ENCODE results near the gene SLC16A4.
"Not testable (repeated sequence)": the region's sequence is repeated elsewhere in the genome, so short reads cannot be mapped to it uniquely, and the experiment has no call there.

SLC16A4 gene

DNA sequence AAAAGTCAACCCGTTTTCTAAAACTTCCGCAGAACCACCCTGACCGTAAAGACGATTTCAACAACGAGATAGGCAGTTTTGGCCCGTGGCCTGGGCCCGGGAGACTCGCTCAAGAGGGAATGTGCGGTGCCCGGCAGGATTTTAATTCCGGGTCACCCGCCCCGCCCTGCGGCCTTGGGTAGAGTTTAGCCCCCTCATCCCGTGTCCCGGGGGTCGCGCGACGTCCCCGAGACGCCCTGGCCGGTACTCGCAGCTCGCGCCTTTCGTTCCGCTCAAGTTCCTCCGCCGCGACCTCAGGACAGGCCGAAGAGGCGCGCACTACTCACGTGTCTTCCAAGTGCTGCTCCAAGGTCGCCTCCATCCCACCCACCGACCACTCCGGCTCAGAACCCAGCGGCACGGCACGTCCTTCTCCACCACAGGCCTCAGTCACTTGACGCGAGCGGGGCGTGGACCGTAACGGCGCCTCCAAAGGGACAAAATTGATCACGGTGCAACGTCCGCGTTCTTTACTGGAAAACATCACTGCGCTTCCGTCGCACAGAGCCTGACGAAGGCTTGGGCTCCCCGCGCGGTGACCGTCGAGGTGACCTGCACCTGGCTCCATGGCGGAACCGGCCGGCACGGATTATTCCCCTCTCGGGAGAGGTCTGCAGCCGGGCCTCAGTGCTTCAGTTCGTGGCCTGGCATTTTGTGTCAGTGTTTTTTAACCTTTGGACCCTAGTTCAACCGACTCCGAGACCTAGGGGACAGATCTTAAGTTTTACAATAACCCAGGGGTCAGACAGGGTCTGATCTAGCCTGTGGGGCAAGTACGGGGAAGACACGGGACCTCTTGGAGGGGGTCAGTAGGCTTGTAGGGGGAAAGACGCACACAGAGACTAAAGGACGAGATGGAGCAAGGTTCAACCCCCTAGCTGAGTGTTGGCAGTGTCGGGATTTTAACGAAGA lies 16.7 kb upstream of the SLC16A4 start, which contains the start of gene LAMTOR5:
Gene LAMTOR5 (minus strand): TSS at position 435 of the 951 bp plus-strand sequence. CDS start 74 bp downstream, at position 361.
- Histone ChIP-seq H3K9ac (ENCODE audit: low read depth, low read length) (peak within 1 kb of the TSS; percentile 99), H3K36me3 (ENCODE audit: insufficient read depth, low read depth, low read length) (peaks cover 32% of the 10 kb centered on the region), H3K4me1 (ENCODE audit: insufficient read depth, low read length) (no peaks in the 10 kb centered on the region), H3K9me3 (ENCODE audit: insufficient read depth, low read depth, low read length) (no peaks in the 10 kb centered on the region), H3K27ac (ENCODE audit: low read length) (peak within 1 kb of the TSS; percentile 89), H3K27me3 (ENCODE audit: insufficient read depth, low read length) (no peaks in the 10 kb centered on the region), H3K4me3 (ENCODE audit: low read length) (peak within 1 kb of the TSS; percentile 99)

DNA sequence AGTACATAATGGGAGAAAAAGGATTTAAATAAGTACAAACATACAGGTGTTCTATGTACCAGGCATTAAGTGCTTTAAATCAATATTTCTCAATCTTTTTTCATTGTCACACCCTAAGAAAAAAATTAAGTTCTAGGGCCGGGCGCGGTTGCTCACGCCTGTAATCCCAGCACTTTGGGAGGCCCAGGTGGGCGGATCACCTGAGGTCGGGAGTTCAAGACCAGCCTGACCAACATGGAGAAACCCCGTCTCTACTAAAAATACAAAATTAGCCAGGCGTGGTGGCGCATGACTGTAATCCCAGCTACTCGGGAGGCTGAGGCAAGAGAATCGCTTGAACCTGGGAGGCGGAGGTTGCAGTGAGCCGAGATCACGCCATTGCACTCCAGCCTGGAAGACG lies 15.6 kb upstream of the SLC16A4 start:
- not testable (repeated sequence) for H3K9me3 ChIP-seq (ENCODE audit: insufficient read depth, low read depth, low read length); H3K27ac ChIP-seq (ENCODE audit: low read length); H3K27me3 ChIP-seq (ENCODE audit: insufficient read depth, low read length); H3K4me1 ChIP-seq (ENCODE audit: insufficient read depth, low read length)
- H3K9ac ChIP-seq (ENCODE audit: low read depth, low read length): peak overlapping the region; percentile 99; the same call in 1 of the 2 replicates
- peaks cover 44% of the 10 kb centered on the region for H3K36me3 ChIP-seq (ENCODE audit: insufficient read depth, low read depth, low read length)
- H3K4me3 ChIP-seq (ENCODE audit: low read length): peak overlapping the region; percentile 99

DNA sequence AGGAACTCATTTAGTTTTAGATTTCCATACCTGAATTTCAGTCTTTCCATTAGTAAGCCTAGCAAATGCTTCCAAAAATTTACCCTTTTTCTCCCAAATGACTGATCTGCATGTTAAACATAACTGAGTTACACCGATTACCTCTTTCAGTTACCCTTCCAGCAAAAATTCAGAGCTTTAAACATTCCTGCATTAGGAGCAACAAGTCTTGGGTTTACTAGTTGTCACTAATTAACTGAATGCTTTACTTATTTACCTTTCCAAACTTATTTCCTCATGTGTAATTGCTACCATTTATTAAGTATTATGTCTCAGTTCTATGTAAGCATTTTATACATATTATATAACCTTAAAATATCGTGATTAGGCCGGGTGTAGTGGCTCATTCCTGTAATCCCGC lies 13.6 kb upstream of the SLC16A4 start:
- Histone ChIP-seq H3K4me1 (ENCODE audit: insufficient read depth, low read length) (no peaks in the 10 kb centered on the region), H3K4me3 (ENCODE audit: low read length) (no peak overlapping the region), H3K9me3 (ENCODE audit: insufficient read depth, low read depth, low read length) (no peaks in the 10 kb centered on the region), H3K27ac (ENCODE audit: low read length) (no peak overlapping the region), H3K9ac (ENCODE audit: low read depth, low read length) (no peak overlapping the region), H3K36me3 (ENCODE audit: insufficient read depth, low read depth, low read length) (peaks cover 63% of the 10 kb centered on the region), H3K27me3 (ENCODE audit: insufficient read depth, low read length) (no peaks in the 10 kb centered on the region)

DNA sequence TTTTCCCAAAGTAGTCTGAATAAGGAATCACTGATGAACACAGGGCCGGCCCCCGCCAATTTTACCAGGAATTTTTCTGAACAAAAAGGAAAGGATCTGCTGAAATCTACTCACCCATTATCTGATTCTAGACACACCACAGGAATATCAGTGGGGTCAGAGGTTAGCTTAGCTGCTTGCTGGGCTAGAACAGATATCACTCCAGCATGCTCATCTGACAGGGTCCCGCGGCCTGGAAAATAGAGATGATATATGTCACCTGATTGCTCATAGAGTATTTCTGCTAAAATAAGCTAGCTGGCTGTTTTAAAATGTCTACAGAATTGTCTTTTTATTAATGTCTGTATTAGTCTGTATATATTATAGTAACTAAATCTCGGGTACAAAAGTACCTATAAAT lies 13.0 kb upstream of the SLC16A4 start:
- no peak overlapping the region for H3K9ac ChIP-seq (ENCODE audit: low read depth, low read length)
- H3K9me3 ChIP-seq (ENCODE audit: insufficient read depth, low read depth, low read length): no peaks in the 10 kb centered on the region
- no peak overlapping the region for H3K27ac ChIP-seq (ENCODE audit: low read length)
- H3K4me3 ChIP-seq (ENCODE audit: low read length): no peak overlapping the region
- no peaks in the 10 kb centered on the region for H3K4me1 ChIP-seq (ENCODE audit: insufficient read depth, low read length)
- H3K36me3 ChIP-seq (ENCODE audit: insufficient read depth, low read depth, low read length): peaks cover 66% of the 10 kb centered on the region
- H3K27me3 ChIP-seq (ENCODE audit: insufficient read depth, low read length): no peaks in the 10 kb centered on the region

DNA sequence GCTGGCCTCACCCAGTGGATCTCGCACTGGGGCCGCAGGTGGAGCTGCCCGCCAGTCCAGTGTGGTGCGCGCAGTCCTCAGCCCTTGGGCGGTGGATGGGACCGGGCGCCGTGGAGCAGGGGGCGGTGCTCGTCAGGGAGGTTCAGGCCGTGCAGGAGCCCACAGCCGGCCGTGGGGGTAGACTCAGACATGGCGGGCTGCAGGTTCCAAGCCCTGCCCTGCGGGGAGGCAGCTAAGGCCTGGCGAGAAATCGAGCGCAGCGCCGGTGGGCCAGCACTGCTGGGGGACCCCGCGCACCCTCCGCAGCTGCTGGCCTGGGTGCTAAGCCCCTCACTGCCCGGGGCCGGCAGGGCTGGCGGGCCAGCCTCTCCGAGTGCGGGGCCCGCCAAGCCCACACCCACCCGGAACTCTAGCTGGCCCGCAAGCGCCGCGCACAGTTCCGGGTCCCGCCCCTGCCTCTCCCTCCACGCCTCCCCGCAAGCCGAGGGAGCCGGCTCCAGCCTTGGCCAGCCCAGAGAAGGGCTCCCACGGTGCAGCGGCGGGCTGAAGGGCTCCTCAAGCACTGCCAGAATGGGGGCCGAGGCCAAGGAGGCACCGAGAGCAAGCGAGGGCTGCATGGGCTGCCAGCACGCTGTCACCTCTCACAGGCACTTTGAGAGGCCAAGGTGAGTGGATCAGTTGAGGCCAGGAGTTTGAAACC lies 5.6 kb upstream of the SLC16A4 start:
- not testable (repeated sequence) for H3K9me3 ChIP-seq (ENCODE audit: insufficient read depth, low read depth, low read length); H3K27ac ChIP-seq (ENCODE audit: low read length); H3K4me3 ChIP-seq (ENCODE audit: low read length); H3K4me1 ChIP-seq (ENCODE audit: insufficient read depth, low read length); H3K27me3 ChIP-seq (ENCODE audit: insufficient read depth, low read length); H3K9ac ChIP-seq (ENCODE audit: low read depth, low read length)
- peaks cover 23% of the 10 kb centered on the region for H3K36me3 ChIP-seq (ENCODE audit: insufficient read depth, low read depth, low read length)

DNA sequence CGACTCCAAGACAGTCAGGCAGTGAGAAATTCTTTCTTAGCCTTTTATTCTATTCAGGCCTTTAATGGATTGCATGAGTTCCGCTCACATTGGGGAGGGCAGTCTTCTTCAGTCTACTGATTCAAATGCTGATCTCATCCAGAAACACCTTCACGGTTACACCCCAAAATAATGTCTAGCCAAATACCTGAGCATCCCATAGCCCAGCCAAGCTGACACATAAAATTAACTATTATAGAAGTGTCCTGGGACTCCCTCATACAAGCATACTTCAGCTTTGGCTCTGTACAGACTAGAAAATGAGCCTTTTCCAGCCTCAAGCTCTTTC lies 3.6 kb upstream of the SLC16A4 start:
- Histone ChIP-seq H3K9me3 (ENCODE audit: insufficient read depth, low read depth, low read length) (no peaks in the 10 kb centered on the region), H3K4me1 (ENCODE audit: insufficient read depth, low read length) (peaks cover 11% of the 10 kb centered on the region), H3K36me3 (ENCODE audit: insufficient read depth, low read depth, low read length) (peaks cover 4% of the 10 kb centered on the region; the same call in 1 of the 2 replicates), H3K27me3 (ENCODE audit: insufficient read depth, low read length) (no peaks in the 10 kb centered on the region), H3K9ac (ENCODE audit: low read depth, low read length) (no peak overlapping the region), H3K4me3 (ENCODE audit: low read length) (no peak overlapping the region), H3K27ac (ENCODE audit: low read length) (no peak overlapping the region)

DNA sequence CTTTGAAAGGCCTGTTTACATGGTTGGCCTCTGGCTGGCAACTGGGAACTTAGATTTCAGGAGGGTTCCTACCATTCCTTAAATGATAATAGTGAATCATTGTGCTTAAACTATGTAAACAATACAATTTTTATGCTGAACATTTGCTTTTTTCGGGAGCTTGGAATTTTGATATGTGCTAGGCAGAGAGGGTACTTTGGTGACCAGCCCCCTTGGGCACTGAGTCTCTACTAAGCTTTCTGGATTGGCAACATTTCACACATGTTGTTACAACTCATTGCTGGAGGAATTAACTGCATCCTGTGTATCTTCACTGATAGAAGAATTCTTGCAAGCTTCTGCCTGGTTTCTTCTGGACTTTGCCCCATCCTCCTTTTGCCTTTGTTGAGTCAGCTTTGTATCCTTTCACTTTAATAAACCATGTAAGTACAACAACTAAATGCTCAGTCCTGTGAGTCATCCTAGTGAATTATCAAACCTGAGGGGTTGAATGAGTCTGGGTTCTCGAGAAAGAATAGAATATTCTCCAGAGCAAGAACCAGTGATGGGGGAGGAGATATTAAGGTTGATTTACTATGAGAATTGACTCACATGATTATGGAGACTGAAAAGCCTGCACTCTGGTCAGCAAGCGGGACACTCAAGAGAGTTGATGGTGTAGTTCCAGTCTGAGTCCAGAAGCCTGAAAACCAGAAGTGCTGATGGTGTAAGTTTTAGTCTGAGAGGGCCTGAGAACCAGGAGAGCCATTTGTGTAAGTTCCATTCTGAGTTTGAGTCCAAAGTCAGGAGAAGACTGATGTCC lies 3.1 kb upstream of the SLC16A4 start:
- H3K27me3 ChIP-seq (ENCODE audit: insufficient read depth, low read length): no peaks in the 10 kb centered on the region
- no peak overlapping the region for H3K4me3 ChIP-seq (ENCODE audit: low read length)
- H3K27ac ChIP-seq (ENCODE audit: low read length): no peak overlapping the region
- no peak overlapping the region for H3K9ac ChIP-seq (ENCODE audit: low read depth, low read length)
- H3K36me3 ChIP-seq (ENCODE audit: insufficient read depth, low read depth, low read length): no peaks in the 10 kb centered on the region
- H3K9me3 ChIP-seq (ENCODE audit: insufficient read depth, low read depth, low read length): no peaks in the 10 kb centered on the region
- peaks cover 11% of the 10 kb centered on the region for H3K4me1 ChIP-seq (ENCODE audit: insufficient read depth, low read length)

DNA sequence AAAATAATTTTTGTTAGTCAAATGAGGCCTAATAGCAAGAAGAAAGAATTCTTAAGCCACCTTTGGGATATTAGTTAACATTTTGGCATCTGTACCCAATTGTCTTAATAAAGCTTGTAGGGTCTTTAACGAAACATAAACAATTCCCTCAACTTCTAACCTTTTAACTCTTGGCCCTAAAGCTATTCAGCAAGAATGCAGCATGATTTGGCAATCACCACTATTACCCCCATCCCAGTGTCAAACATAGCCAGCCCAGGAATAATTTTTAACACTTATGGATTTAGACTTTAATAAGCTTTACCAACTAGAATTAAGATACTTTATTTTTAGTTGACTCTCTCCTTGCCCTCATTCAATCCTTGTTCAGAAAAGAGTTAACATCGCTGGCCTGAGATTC lies 2.5 kb upstream of the SLC16A4 start:
- Histone ChIP-seq H3K27me3 (ENCODE audit: insufficient read depth, low read length) (no peaks in the 10 kb centered on the region), H3K4me3 (ENCODE audit: low read length) (no peak overlapping the region), H3K9me3 (ENCODE audit: insufficient read depth, low read depth, low read length) (no peaks in the 10 kb centered on the region), H3K27ac (ENCODE audit: low read length) (no peak overlapping the region), H3K36me3 (ENCODE audit: insufficient read depth, low read depth, low read length) (no peaks in the 10 kb centered on the region), H3K4me1 (ENCODE audit: insufficient read depth, low read length) (peaks cover 11% of the 10 kb centered on the region), H3K9ac (ENCODE audit: low read depth, low read length) (no peak overlapping the region)

DNA sequence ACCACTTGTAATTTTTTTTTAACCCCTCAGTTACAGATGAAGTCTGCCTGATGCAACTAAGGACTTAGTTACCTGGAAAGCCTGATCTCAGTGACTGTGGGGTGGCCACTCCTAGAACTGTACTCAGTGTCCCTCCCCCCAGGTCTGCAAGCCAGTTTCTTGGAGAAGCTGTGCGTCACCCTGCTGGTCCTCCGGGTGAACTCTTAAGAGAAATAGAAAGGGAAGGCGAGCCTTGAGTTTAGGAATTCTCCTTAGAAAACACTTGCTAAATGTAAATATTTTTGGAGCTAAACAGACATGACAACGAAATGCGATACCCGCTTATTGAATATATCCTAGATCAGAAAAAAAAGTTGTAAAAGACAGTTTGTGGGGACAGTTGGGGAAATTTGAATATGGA lies 730 bp downstream of the SLC16A4 start:
- no peaks in the 10 kb centered on the region for H3K9me3 ChIP-seq (ENCODE audit: insufficient read depth, low read depth, low read length)
- H3K27ac ChIP-seq (ENCODE audit: low read length): no peak overlapping the region
- H3K4me1 ChIP-seq (ENCODE audit: insufficient read depth, low read length): peaks cover 11% of the 10 kb centered on the region
- no peak overlapping the region for H3K4me3 ChIP-seq (ENCODE audit: low read length)
- peak overlapping the region; percentile 6; the same call in 1 of the 2 replicates for H3K9ac ChIP-seq (ENCODE audit: low read depth, low read length)
- no peaks in the 10 kb centered on the region for H3K36me3 ChIP-seq (ENCODE audit: insufficient read depth, low read depth, low read length)
- no peaks in the 10 kb centered on the region for H3K27me3 ChIP-seq (ENCODE audit: insufficient read depth, low read length)

DNA sequence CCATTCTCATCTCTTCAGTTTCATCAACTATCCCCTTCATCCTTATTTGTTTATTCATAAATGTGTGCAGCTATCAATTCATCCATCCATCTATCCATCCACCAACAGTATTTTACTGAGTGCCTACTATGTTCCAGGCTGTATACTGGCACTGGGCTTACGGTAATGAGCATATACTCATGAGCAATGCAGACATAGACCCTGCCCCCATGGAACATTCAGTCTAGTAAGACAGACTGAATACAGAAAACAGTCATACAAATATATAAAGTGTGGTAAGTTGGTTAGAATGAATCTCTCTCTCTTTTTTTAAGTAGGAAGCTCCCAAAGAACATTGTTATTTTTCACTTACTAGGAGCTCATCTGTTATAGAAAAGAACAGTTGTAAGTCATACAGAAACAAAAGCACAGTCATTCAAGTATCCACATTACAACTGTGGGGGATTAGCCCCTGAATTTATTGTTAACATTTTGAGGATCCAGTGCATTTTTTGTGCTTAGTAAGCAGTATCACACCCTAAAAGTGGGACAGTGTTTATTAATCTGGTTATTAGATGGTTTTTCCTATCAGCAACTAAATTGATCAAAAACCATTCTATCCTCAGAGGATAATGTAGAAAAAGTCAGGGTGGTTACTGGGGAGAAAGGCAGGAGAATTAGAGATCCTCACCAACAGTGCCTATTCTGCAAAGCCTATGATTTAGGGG lies 3.6 kb downstream of the SLC16A4 start:
- peaks cover 7% of the 10 kb centered on the region; the same call in 1 of the 2 replicates for H3K36me3 ChIP-seq (ENCODE audit: insufficient read depth, low read depth, low read length)
- H3K9ac ChIP-seq (ENCODE audit: low read depth, low read length): no peak overlapping the region
- H3K4me3 ChIP-seq (ENCODE audit: low read length): no peak overlapping the region
- H3K9me3 ChIP-seq (ENCODE audit: insufficient read depth, low read depth, low read length): no peaks in the 10 kb centered on the region
- H3K27ac ChIP-seq (ENCODE audit: low read length): no peak overlapping the region
- H3K4me1 ChIP-seq (ENCODE audit: insufficient read depth, low read length): peaks cover 11% of the 10 kb centered on the region
- H3K27me3 ChIP-seq (ENCODE audit: insufficient read depth, low read length): no peaks in the 10 kb centered on the region

DNA sequence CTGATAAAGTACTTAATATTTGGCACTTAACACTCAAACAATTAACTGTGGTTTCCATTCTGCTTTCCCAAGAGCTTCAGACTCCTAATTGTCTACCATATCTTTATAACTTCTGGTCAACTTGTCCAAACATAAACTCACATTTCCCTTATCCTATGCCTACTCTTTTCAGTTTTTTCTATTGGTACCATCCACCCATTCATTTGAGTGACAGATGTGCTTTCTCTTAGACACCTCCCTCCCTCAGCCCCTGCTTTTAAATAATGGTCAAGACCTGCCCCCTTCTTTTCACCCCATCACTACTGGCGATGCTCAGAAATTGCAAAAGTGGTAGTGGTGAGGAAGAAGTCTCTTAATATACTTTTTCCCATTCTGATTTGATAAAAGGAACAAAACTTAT lies 5.5 kb downstream of the SLC16A4 start:
- Histone ChIP-seq H3K4me3 (ENCODE audit: low read length) (no peak overlapping the region), H3K9ac (ENCODE audit: low read depth, low read length) (no peak overlapping the region), H3K36me3 (ENCODE audit: insufficient read depth, low read depth, low read length) (peaks cover 7% of the 10 kb centered on the region), H3K4me1 (ENCODE audit: insufficient read depth, low read length) (peaks cover 2% of the 10 kb centered on the region), H3K9me3 (ENCODE audit: insufficient read depth, low read depth, low read length) (no peaks in the 10 kb centered on the region), H3K27ac (ENCODE audit: low read length) (no peak overlapping the region), H3K27me3 (ENCODE audit: insufficient read depth, low read length) (no peaks in the 10 kb centered on the region)

Measured in iPS-20b (cell line).